K562 (cell line): ENCODE measurements around the gene UBE2E2. TPM values are rescaled to one million over a fixed set of nuclear protein-coding genes. Genes with fewer than 3 reads are reported as not detected.

Source experiments
- ATAC-seq: fragments of 200-7000 bp; cut with Tn5 transposase; 3 replicates; pipeline ENCODE4 v1.9.1; 2020; ENCODE audit warnings: moderate library complexity
- BruUV-seq: library from RNA; stranded (reverse); fragments of 400-500 nt; replicated peaks from 2 replicates; lab custom pipeline; 2021; lab: Mats Ljungman, UMichigan
- CTCF ChIA-PET: fragments of 300-600 bp; formaldehyde crosslinking; extraction: SDS; loops from one replicate; lab custom pipeline; 2021; ENCODE audit warnings: low intra/inter-chr PET ratio; lab: Yijun Ruan, JAX
- POLR2A ChIA-PET: fragments of 300-600, 350-650 bp; sonication (Branson Sonifier 250); formaldehyde crosslinking; extraction: SDS; loops from one replicate; lab custom pipeline; 2021; ENCODE audit warnings: antibody characterized with exemption, inconsistent platforms; lab: Yijun Ruan, JAX
- DNase-seq, 4 experiments: peaks; one replicate each; pipeline versions ENCODE4 v3.0.0 to v3.0.0-alpha.2; 2011 to 2018; ENCODE audit warnings: low spot score in 3 of 4, mixed read lengths in 3 of 4; ENCODE audit errors: extremely low read depth in 1 of 4
- FAIRE-seq: peaks from 2 replicates; lab custom pipeline; 2011; peaks lifted over from hg19 to GRCh38; lab: Jason Lieb, UNC
- H2AFZ ChIP-seq: 2 replicates; pipeline ENCODE4 v1.6.0; 2011; ENCODE audit warnings: low read depth, low read length, control low read depth, inconsistent platforms
- H3K27ac ChIP-seq: fragments of 200-600 bp; 3 replicates; pipeline ENCODE4 v1.8.0; 2011; ENCODE audit warnings: low read depth, mild to moderate bottlenecking, control low read depth, inconsistent platforms, low read length, moderate library complexity, mixed read lengths; ENCODE audit errors: extremely low read depth
- H3K27me3 ChIP-seq, 2 experiments: fragments of 300-600 bp in 1 of 2; 2 replicates in 1 of 2; 3 replicates in 1 of 2; pipeline versions ENCODE4 v1.6.0 to v1.8.0; 2011; ENCODE audit warnings: inconsistent platforms in 2 of 2, low read length in 2 of 2, mild to moderate bottlenecking in 1 of 2, mixed read lengths in 1 of 2, moderate library complexity in 1 of 2; ENCODE audit not compliant: control insufficient read depth in 2 of 2, insufficient read depth in 2 of 2
- H3K36me3 ChIP-seq: fragments of 300-600 bp; 3 replicates; pipeline ENCODE4 v1.8.0; 2011; ENCODE audit warnings: mild to moderate bottlenecking, low read length, inconsistent platforms; ENCODE audit not compliant: control insufficient read depth, insufficient read depth
- H3K4me1 ChIP-seq, 2 experiments: fragments of 200-600 bp in 1 of 2; replicated peaks in 1 of 2; 2 replicates in 1 of 2; 3 replicates in 1 of 2; pipeline versions ENCODE4 v1.5.1 to v1.8.0; 2011; ENCODE audit warnings: inconsistent platforms in 2 of 2, low read length in 2 of 2, mild to moderate bottlenecking in 1 of 2, mixed read lengths in 1 of 2, moderate library complexity in 1 of 2; ENCODE audit not compliant: control insufficient read depth in 2 of 2, insufficient read depth in 2 of 2
- H3K4me2 ChIP-seq: 2 replicates; pipeline ENCODE4 v1.6.1; 2011; ENCODE audit warnings: low read length, control low read depth, inconsistent platforms, mixed read lengths; ENCODE audit not compliant: insufficient read depth
- H3K4me3 ChIP-seq: fragments of 200-600 bp; sonication (generic), shearing (Covaris generic); 2 replicates; pipeline ENCODE4 v1.5.1; 2016; ENCODE audit warnings: control low read depth, inconsistent platforms
- H3K79me2 ChIP-seq: fragments of 200-600 bp; 3 replicates; pipeline ENCODE4 v1.8.0; 2011; ENCODE audit warnings: low read length, inconsistent platforms; ENCODE audit not compliant: control insufficient read depth, insufficient read depth
- H3K9ac ChIP-seq, 2 experiments: 2 replicates each; pipeline versions ENCODE4 v1.6.0 to v1.6.1; 2011; ENCODE audit warnings: low read depth in 2 of 2, low read length in 2 of 2, control low read depth in 1 of 2, inconsistent platforms in 1 of 2, mild to moderate bottlenecking in 1 of 2, mixed read lengths in 1 of 2; ENCODE audit not compliant: insufficient read depth in 1 of 2
- H3K9me1 ChIP-seq: one replicate; pipeline ENCODE4 v1.6.0; 2011; ENCODE audit warnings: inconsistent platforms, mild to moderate bottlenecking, low read length, moderate library complexity; ENCODE audit not compliant: control insufficient read depth, insufficient read depth
- H3K9me3 ChIP-seq: replicated peaks from 2 replicates; pipeline ENCODE4 v1.5.1; 2011; ENCODE audit warnings: low read depth, low read length, inconsistent platforms; ENCODE audit not compliant: control insufficient read depth, insufficient read depth
- H4K20me1 ChIP-seq: replicated peaks from 2 replicates; pipeline ENCODE4 v1.6.1; 2011; ENCODE audit warnings: low read length, inconsistent platforms, mixed read lengths; ENCODE audit not compliant: control insufficient read depth, insufficient read depth
- DACH1 ChIP-seq: fragments of 450-650 bp; IDR thresholded peaks from 2 replicates; pipeline ENCODE4 v1.6.1; 2018; ENCODE audit not compliant: partially characterized antibody
- GTF2E2 ChIP-seq: fragments of 200-800 bp; sonication (Bioruptor generic); IDR thresholded peaks from 2 replicates; pipeline ENCODE4 v1.6.1; 2016; ENCODE audit warnings: missing genetic modification characterization, missing compliant biosample characterization
- HDAC6 ChIP-seq: IDR thresholded peaks from 2 replicates; pipeline ENCODE4 v1.6.1; 2012; ENCODE audit warnings: low read depth, mild to moderate bottlenecking, control low read depth, inconsistent platforms, low read length, moderate library complexity
- MAX ChIP-seq: sonication (generic); formaldehyde crosslinking; IDR thresholded peaks from 2 replicates; pipeline ENCODE4 v1.9.0; 2022; ENCODE audit warnings: mild to moderate bottlenecking, missing genetic modification reagents
- NEUROD1 ChIP-seq: fragments of 150-350 bp; IDR thresholded peaks from 2 replicates; pipeline ENCODE4 v1.6.1; 2014; ENCODE audit warnings: borderline replicate concordance, low read length, low read depth; ENCODE audit not compliant: partially characterized antibody
- NFE2 ChIP-seq: IDR thresholded peaks from 2 replicates; pipeline ENCODE4 v1.6.1; 2014; ENCODE audit warnings: antibody characterized with exemption, low read depth
- NR2C2 ChIP-seq, 2 experiments: fragments of 200-800 bp in 1 of 2; sonication (Bioruptor generic) in 1 of 2; sonication (generic) in 1 of 2; formaldehyde crosslinking in 1 of 2; IDR thresholded peaks; 2 replicates each; pipeline versions ENCODE4 v1.6.1 to v1.8.0; 2016 to 2022; ENCODE audit warnings: mild to moderate bottlenecking in 1 of 2, missing compliant biosample characterization in 1 of 2, missing genetic modification characterization in 1 of 2, missing genetic modification reagents in 1 of 2
- PHB2 ChIP-seq: fragments of 450-650 bp; IDR thresholded peaks from 2 replicates; pipeline ENCODE4 v1.6.1; 2017; ENCODE audit warnings: low read depth
- PYGO2 ChIP-seq: fragments of 450-650 bp; IDR thresholded peaks from 2 replicates; pipeline ENCODE4 v1.6.1; 2016; ENCODE audit warnings: mild to moderate bottlenecking, missing genetic modification characterization, moderate library complexity, missing compliant biosample characterization
- RHOXF2B ChIP-seq: fragments of 250-450 bp; sonication (Bioruptor Pico); conservative IDR thresholded peaks from 2 replicates; pipeline ENCODE4 v1.5.1; 2021
- SMAD3 ChIP-seq: fragments of 450-650 bp; formaldehyde crosslinking; conservative IDR thresholded peaks from 2 replicates; pipeline ENCODE4 v1.4.0; 2020; ENCODE audit warnings: mild to moderate bottlenecking
- SPI1 ChIP-seq: IDR thresholded peaks from 2 replicates; pipeline ENCODE4 v1.6.1; 2011; ENCODE audit warnings: low read depth, low read length, control low read depth, borderline replicate concordance
- SRSF7 ChIP-seq: fragments of 200-400 bp; formaldehyde crosslinking; optimal IDR thresholded peaks from 2 replicates; pipeline ENCODE3; 2017; ENCODE audit warnings: mild to moderate bottlenecking, low read depth, low read length
- TFE3 ChIP-seq: fragments of 450-650 bp; formaldehyde crosslinking; IDR thresholded peaks from 2 replicates; pipeline ENCODE4 v1.4.0; 2020; ENCODE audit warnings: mild to moderate bottlenecking, mixed read lengths
- ZBTB8A ChIP-seq: fragments of 450-650 bp; IDR thresholded peaks from 2 replicates; pipeline ENCODE4 v1.6.1; 2018; ENCODE audit warnings: mild to moderate bottlenecking, moderate library complexity; ENCODE audit not compliant: partially characterized antibody
- ZKSCAN3 ChIP-seq: fragments of 250-450 bp; sonication (Bioruptor Pico); IDR thresholded peaks from 2 replicates; pipeline ENCODE4 v1.4.0; 2020
- ZNF140 ChIP-seq: fragments of 250-450 bp; sonication (Bioruptor Pico); IDR thresholded peaks from 2 replicates; pipeline ENCODE4 v1.8.0; 2021; ENCODE audit warnings: moderate library complexity, mild to moderate bottlenecking, inconsistent platforms
- ZNF316 ChIP-seq: fragments of 450-650 bp; IDR thresholded peaks from 2 replicates; pipeline ENCODE4 v1.6.1; 2016
- ZNF584 ChIP-seq: fragments of 200-800 bp; sonication (Bioruptor generic); IDR thresholded peaks from 2 replicates; pipeline ENCODE4 v1.6.1; 2016; ENCODE audit warnings: low read depth, mild to moderate bottlenecking, missing genetic modification characterization, missing compliant biosample characterization
- ZZZ3 ChIP-seq: fragments of 450-650 bp; IDR thresholded peaks from 2 replicates; pipeline ENCODE4 v1.6.1; 2016; ENCODE audit warnings: antibody characterized with exemption, mild to moderate bottlenecking, moderate library complexity
- WGBS: fragments of 100-300 bp; shearing (Covaris generic); methylation state at CpG from one replicate; pipeline ENCODE4 v1.1.6; 2016; ENCODE audit warnings: low coverage, mixed read lengths; ENCODE audit not compliant: insufficient coverage; ENCODE audit errors: missing lambda C conversion rate; 5-methylcytosine and 5-hydroxymethylcytosine counted together
- in situ Hi-C: fragments of 300-500 bp; cut with MboI; formaldehyde crosslinking; loops from 4 replicates; pipeline ENCODE4 v1.15.0; 2018; ENCODE audit warnings: inconsistent platforms, mixed read lengths
- intact Hi-C: fragments of 100-400 bp; cut with micrococcal nuclease; formaldehyde crosslinking; loops from 2 replicates; pipeline ENCODE4 v1.14.2; 2022
- polyA plus RNA-seq, 8 experiments: library from polyadenylated mRNA; depleted of rRNA in 4 of 8; stranded (reverse) in 5 of 8; unstranded in 3 of 8; fragments of >200 nt; fragmentation: Nextera tagmentation in 2 of 8; fragmentation: Illumina TruSeq in 1 of 8; extraction: Ambion mirVana in 2 of 8; extraction: Trizol in 1 of 8; gene quantifications; 2 replicates each; pipeline versions ENCODE4 v1.2.1 to v1.2.3, GENCODE V29; 2011 to 2014; ENCODE audit warnings: inconsistent platforms in 1 of 8, missing spikeins in 1 of 8
- total RNA-seq, 7 experiments: library from RNA; depleted of rRNA in 6 of 7; stranded (reverse); fragments of >200 nt in 6 of 7; fragmentation: Illumina TruSeq in 2 of 7; extraction: Trizol in 2 of 7; gene quantifications; 2 replicates each; pipeline versions ENCODE4 v1.2.1 to v1.2.3, GENCODE V29; 2011 to 2021; ENCODE audit warnings: low replicate concordance in 1 of 7

The UBE2E2 gene
- total and polyA plus RNA-seq, 9 of the 15 experiments (the other 6 are each of a cell fraction or from before 2014, with no cell fraction given), result 0.22 to 5.1 (median 1.9) TPM

GRCh38 chr3:23248594-23249131 is 45.5 kb downstream of the UBE2E2 start:
- in situ Hi-C loops, result no loop called here
- no TSS peak for BruUV-seq
- no peak for ATAC-seq
- H3K9ac ChIP-seq, result no peak overlapping the region
- ChIA-PET CTCF (no interaction called here), POLR2A (no interaction called here)
- no peaks in the 10 kb centered on the region for H3K27me3 ChIP-seq
- H2AFZ ChIP-seq, result no peak overlapping the region
- no peaks in the 10 kb centered on the region for H3K9me1 ChIP-seq
- H3K4me1 ChIP-seq, result no peaks in the 10 kb centered on the region
- FAIRE-seq, result no peak
- 2% methylated on average over 6 of the region's 6 CpGs for WGBS
- no peaks in the 10 kb centered on the region for H3K9me3 ChIP-seq
- H3K4me3 ChIP-seq, result no peak overlapping the region
- no peak overlapping the region for H3K27ac ChIP-seq
- H4K20me1 ChIP-seq, result no peaks in the 10 kb centered on the region
- intact Hi-C loops, result no loop called here
- TF ChIP-seq ZNF316 (no peak), ZNF584 (CRISPR knock-in tag) (no peak), ZZZ3 (no peak), GTF2E2 (tag) (no peak), ZBTB8A (no peak), PYGO2 (tag) (no peak), ZKSCAN3 (no peak), NEUROD1 (no peak), NR2C2 (CRISPR knock-in tag; IDR thresholded peaks at IDR 0.05) (no peak), NR2C2 (tag; IDR thresholded peaks at IDR 0.05) (no peak), RHOXF2B (no peak), PHB2 (no peak), MAX (CRISPR knock-in tag) (no peak), TFE3 (CRISPR knock-in tag) (no peak), DACH1 (no peak), ZNF140 (CRISPR knock-in tag) (no peak), SMAD3 (CRISPR knock-in tag) (no peak), NFE2 (no peak), SRSF7 (no peak), SPI1 (no peak), HDAC6 (no peak)
- H3K36me3 ChIP-seq, result no peaks in the 10 kb centered on the region
- no peak overlapping the region for H3K4me2 ChIP-seq
- DNase-seq, result no peak
- no peaks in the 10 kb centered on the region; the same call in 2 of the 3 replicates for H3K79me2 ChIP-seq
